ENCODE data around the gene AFAP1L1. TPM values are rescaled to one million over a fixed set of nuclear protein-coding genes. Genes with fewer than 3 reads are reported as not detected.
A peak's percentile ranks its signal among the peaks of the same experiment; 100 is the strongest.

The AFAP1L1 gene
- total and polyA plus RNA-seq, 2 of the 13 experiments (the other 11 are each of a cell fraction or from before 2014, with no cell fraction given): 0.38 to 1.0 TPM

DNA sequence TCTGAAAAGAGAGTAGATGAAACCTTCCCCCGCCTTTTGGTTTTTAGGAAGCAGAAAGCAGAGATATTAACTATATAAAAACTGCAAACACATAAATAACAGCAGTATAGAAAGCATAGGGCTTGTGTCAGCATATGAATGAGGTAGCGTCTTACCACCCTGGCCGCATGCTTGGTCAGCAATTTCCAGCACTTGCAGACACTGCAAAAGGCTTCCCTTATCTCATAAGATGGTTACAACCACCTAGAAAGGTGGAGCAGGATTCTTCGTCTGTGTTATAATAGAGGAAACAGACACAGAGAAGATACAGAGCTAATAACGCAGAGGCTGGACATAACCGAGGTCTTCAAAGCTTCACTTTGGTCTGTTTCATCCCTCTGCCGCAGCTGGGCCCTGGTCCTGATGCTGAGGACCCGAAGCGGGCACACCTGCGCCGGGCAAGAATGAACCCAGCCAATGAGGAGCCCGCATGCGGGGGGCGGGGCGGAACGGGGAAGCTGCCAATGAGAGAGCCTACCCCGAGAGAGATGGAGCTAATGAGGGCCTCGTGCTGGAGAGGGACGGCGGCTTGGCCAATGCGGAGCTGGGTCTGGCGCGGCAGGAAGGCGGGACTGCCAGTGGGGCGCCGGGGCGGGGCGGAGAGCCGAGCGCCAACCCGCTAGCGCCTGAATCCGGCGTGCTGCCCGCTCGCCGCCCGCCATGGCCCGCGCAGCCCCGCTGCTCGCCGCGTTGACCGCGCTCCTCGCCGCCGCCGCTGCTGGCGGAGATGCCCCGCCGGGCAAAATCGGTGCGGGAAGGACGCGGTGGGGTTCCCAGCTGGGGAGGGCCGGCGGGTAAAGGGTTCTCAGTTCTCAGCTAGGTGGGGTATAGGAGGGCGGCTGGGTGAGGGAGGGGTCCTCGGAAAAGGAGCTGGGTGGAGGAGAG is 86.0 kb downstream of the AFAP1L1 start, which contains the start of gene PCYOX1L (continued):
- TF ChIP-seq ZNF790 (CRISPR knock-in tag; IDR thresholded peaks at IDR 0.05; ENCODE audit: borderline replicate concordance) (peak; percentile 83; the same call in 1 of the 2 replicates), SIX4 (CRISPR knock-in tag; IDR thresholded peaks at IDR 0.05) (no peak), ZNF101 (CRISPR knock-in tag; IDR thresholded peaks at IDR 0.05; ENCODE audit: borderline replicate concordance, low read depth) (no peak), MLLT10 (CRISPR knock-in tag; IDR thresholded peaks at IDR 0.05) (no peak), ZFX (CRISPR knock-in tag; IDR thresholded peaks at IDR 0.05; ENCODE audit: low read depth) (peak; percentile 53; the same call in 1 of the 2 replicates), ZNF501 (CRISPR knock-in tag; IDR thresholded peaks at IDR 0.05) (no peak), ZMAT3 (CRISPR knock-in tag; conservative IDR thresholded peaks at IDR 0.05) (0 out of 2 replicates have a peak, but pooled peaks have one; percentile 48), MED13 (CRISPR knock-in tag; IDR thresholded peaks at IDR 0.05) (no peak), ZNF749 (CRISPR knock-in tag; IDR thresholded peaks at IDR 0.05; ENCODE audit: borderline replicate concordance) (no peak), ZNF232 (CRISPR knock-in tag; IDR thresholded peaks at IDR 0.05; ENCODE audit: borderline replicate concordance) (no peak), EHMT2 (IDR thresholded peaks at IDR 0.05; ENCODE audit: borderline replicate concordance, low read depth, low read length) (no peak), CHD2 (IDR thresholded peaks at IDR 0.05; ENCODE audit: low read depth, low read length) (no peak), SMAD3 (CRISPR knock-in tag; IDR thresholded peaks at IDR 0.05) (no peak), XBP1 (CRISPR knock-in tag; IDR thresholded peaks at IDR 0.05) (no peak), XRCC5 (optimal IDR thresholded peaks at IDR 0.05; ENCODE audit: low read length) (peak; percentile 28), SP1 (IDR thresholded peaks at IDR 0.05) (no peak), SP1 (CRISPR knock-in tag; IDR thresholded peaks at IDR 0.05) (peak; percentile 57; the same call in 1 of the 2 replicates), EED (CRISPR knock-in tag; IDR thresholded peaks at IDR 0.05) (peak; percentile 66; the same call in 1 of the 2 replicates), JDP2 (CRISPR knock-in tag; IDR thresholded peaks at IDR 0.05; ENCODE audit: borderline replicate concordance) (no peak), SP140L (CRISPR knock-in tag; IDR thresholded peaks at IDR 0.05; ENCODE audit: borderline replicate concordance) (no peak), MAFF (IDR thresholded peaks at IDR 0.05; ENCODE audit: low read depth, low read length) (peak; percentile 89), NR2F1 (CRISPR knock-in tag; IDR thresholded peaks at IDR 0.05) (no peak), GABPB1 (CRISPR knock-in tag; IDR thresholded peaks at IDR 0.05) (peak; percentile 78), ZBTB7B (CRISPR knock-in tag; IDR thresholded peaks at IDR 0.05) (no peak)
- TF ChIP-seq, protein P1, sequence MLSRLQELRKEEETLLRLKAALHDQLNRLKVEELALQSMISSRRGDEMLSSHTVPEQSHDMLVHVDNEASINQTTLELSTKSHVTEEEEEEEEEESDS (CRISPR knock-in tag; IDR thresholded peaks at IDR 0.05; ENCODE audit: borderline replicate concordance): no peak
- TF ChIP-seq, protein P2, sequence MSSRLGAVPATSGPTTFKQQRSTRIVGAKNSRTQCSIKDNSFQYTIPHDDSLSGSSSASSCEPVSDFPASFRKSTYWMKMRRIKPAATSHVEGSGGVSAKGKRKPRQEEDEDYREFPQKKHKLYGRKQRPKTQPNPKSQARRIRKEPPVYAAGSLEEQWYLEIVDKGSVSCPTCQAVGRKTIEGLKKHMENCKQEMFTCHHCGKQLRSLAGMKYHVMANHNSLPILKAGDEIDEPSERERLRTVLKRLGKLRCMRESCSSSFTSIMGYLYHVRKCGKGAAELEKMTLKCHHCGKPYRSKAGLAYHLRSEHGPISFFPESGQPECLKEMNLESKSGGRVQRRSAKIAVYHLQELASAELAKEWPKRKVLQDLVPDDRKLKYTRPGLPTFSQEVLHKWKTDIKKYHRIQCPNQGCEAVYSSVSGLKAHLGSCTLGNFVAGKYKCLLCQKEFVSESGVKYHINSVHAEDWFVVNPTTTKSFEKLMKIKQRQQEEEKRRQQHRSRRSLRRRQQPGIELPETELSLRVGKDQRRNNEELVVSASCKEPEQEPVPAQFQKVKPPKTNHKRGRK (CRISPR knock-in tag; IDR thresholded peaks at IDR 0.05): no peak
- TF ChIP-seq, protein P3, sequence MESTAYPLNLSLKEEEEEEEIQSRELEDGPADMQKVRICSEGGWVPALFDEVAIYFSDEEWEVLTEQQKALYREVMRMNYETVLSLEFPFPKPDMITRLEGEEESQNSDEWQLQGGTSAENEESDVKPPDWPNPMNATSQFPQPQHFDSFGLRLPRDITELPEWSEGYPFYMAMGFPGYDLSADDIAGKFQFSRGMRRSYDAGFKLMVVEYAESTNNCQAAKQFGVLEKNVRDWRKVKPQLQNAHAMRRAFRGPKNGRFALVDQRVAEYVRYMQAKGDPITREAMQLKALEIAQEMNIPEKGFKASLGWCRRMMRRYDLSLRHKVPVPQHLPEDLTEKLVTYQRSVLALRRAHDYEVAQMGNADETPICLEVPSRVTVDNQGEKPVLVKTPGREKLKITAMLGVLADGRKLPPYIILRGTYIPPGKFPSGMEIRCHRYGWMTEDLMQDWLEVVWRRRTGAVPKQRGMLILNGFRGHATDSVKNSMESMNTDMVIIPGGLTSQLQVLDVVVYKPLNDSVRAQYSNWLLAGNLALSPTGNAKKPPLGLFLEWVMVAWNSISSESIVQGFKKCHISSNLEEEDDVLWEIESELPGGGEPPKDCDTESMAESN (CRISPR knock-in tag; conservative IDR thresholded peaks at IDR 0.05): 0 out of 2 replicates have a peak, but pooled peaks have one; percentile 19

Data from HepG2 (cell line).